Activated CD4-positive, alpha-beta T cell treated with anti-CD3 and anti-CD28 coated beads, Interleukin-2, amount 50 U/mL, for 24 hours (primary cell): Measurements from ENCODE around the gene VSTM2L.

Experiments used
- DNase-seq, 2 donors: peaks; one replicate each; pipeline ENCODE4 v3.0.0-alpha.2; 2020; ENCODE audit warnings: low read depth in 1 of 2, low spot score in 1 of 2

Gene VSTM2L

DNA sequence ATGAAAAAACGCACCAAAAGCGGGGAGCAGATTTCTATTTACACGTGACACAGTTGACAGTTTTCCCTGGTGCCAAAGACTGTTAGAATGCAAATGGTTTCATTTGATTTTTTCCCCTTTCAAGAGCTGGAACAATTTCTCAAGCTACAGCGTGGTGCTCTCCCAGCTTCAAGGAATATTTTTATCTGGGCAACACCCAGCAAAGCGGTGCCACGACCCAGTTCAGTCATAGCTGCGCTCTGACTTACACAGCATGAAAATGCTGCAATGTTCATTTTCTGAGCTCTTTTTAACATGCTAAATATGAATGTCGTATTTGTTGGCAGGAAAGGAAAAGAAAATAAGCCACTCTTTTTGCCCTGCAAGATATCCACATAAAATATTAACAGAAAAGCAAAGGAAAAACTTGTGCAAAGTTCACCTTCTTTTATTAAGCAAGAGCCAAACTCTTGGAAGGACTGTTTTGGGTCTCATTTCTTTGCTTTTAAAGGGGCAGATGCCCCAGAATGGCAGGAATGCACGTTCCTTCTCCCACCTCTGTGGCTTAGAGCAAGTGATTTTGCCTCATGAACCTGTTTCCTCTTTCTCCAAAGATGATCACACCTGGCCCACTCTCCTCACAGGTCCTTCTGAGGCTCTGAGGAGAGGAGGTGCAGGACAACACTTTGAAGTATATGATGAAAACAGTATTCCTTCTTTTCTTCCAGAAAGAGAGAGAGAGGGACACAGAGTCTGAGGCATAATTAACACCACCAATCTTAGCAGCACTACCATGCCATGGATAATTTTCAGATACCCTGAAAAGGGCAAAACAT, 83.3 kb downstream of the VSTM2L start:
- no peak for DNase-seq

DNA sequence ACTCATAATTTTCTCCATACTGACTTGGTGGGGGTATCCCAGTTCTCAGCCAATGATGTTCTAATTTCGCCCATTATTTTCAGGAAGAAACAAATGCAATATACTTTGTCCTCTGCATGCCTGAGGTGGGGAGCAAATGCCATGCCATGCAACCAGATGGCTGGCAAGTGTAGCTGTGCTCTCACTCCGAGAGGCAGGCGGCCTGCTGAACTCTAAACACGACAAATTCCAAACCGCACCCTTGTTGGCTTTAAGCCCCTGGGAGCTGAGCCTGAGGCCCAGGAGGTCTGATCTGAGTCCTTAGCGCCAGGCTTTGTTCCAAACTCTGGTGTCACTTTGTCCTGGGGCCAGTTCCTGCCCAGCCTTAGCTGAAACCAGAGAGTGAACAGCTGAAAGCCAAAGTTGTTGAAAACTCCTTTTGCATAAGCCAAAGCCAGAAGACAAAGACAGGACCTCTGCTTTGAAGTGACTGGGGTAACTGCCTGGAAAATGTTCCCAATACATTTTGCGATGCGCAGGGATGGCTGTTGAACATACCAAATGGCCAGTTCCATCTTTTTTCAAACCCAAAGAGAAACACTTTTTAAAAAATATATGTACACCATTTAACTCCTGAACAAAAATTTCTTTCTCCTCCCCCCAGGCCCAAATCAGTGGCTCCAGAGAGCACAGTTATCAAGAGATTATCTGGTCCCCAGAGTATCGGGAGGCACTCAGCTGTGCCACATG, 84.1 kb downstream of the VSTM2L start:
- DNase-seq, result no peak

DNA sequence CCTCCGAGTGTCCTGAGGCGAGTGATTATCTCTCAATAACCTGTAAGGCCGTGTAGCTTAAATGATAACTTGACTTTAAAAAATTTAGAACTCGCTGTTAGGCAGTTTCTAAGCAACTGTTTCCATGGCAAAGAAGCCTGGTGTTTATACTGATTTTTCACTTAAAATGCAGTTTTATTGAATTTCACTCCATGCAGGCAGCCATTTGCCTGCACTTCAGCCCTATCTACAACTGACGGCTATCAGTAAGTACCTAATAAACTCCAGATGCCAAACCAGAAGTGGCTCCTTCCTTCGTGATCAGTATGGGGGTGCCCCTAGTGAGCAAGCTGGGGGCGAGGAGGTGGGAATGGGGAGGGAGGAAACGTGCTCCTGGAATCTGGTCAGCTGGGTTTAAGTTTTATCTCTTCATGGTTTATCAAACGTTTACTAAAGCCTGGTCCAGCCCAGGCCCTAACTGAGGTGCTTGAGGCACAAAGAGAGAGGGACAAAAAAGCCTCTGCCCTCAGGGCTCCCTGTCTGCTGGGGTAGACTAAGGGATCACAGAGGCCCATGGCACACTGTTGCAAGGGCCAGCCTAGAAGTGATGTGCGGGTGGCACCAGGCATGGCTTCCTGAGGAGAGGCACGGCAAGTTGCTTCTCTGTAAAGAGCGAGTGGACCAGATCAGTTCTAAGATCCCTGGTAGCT, 84.8 kb downstream of the VSTM2L start:
- DNase-seq, result no peak

DNA sequence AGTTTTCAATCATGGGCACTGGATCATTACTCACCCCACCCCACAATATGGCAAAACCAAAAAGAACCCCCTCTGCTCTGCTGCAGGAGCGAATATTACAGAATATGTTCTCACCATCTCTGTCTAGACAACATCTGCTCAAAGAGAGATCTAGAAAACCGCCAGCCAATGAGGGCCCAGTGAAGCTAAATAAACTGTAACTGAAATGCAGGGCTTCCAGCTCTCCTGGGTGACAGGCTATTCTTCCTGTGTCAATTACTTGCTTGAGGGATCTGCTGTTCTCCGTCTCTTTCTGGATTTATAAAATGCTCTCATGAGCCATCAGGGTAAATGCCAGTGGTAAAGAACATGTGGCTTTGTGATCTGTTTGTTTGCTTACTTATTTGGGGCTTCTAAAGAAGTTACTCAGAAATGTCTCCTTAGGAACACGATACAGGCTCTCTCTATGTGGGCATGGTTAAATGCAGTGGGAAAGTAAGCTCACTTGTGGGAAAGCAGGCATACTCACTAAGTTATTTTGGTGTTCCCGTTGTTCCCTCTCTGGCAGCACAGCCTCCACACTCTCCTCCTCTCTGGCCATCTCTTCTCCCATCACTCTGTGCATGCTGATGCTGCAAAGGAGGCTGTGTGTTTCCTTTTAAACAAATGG, 85.5 kb downstream of the VSTM2L start:
- DNase-seq, result no peak

DNA sequence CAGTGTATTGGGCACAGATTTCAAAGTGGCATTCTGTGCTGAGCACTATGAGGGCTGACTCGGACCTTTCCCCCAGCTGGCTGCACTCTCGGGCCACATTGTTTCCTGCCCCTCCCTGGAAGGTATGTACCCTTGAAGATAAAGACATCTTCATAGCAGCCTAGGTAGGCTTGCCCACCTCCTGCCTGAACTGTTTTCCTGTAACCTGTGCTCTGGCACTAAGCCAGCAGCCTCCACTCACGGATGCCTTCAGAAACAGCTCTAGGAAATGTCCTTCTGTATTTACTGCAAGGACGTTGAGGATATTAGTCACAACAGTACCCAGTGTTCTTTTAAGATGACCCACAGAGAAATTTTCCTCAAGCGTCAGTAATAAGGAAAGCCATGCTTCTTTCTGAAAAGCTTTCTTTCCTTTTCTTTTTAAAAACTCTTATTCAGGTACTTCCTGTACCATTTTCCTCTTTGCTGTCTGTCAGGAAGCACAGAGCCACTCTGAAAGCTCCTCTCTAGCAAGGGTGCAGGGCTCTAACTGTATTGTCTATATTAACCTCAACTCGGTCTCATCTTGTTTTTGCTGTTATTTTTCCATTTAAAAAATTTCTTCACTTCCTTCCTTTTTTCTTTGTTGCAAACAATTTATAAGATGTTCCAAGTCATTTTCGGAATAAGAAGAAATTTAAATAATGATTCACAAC, 86.8 kb downstream of the VSTM2L start:
- no peak for DNase-seq

DNA sequence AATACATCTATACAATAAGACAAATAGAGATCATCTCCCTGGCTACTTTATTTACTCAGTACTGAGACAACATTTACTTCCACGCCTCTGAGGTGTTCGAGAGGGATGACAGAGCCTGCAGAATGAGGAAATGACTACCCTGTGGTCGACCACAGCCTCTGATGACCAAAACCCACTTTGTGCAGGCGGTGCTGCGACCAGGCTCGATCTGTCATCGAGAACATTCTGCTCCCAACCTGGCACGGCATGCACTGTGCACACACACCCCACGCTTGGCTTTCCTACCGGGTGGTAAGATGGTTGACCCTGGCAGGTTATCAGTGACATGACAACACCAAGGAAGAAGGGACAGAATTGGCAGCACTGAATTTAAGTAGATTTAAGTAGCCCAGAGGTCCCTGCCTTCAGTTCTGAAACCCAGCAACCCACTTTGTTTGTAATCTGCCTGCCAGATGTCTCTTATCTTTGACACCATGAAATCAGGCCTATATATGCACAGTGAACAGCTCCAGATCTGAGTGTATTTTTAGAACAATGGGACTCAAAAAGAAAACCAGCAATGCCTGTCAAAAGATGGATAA, 87.7 kb downstream of the VSTM2L start:
- DNase-seq, result peak in 1 of 2 donors; percentile 6

DNA sequence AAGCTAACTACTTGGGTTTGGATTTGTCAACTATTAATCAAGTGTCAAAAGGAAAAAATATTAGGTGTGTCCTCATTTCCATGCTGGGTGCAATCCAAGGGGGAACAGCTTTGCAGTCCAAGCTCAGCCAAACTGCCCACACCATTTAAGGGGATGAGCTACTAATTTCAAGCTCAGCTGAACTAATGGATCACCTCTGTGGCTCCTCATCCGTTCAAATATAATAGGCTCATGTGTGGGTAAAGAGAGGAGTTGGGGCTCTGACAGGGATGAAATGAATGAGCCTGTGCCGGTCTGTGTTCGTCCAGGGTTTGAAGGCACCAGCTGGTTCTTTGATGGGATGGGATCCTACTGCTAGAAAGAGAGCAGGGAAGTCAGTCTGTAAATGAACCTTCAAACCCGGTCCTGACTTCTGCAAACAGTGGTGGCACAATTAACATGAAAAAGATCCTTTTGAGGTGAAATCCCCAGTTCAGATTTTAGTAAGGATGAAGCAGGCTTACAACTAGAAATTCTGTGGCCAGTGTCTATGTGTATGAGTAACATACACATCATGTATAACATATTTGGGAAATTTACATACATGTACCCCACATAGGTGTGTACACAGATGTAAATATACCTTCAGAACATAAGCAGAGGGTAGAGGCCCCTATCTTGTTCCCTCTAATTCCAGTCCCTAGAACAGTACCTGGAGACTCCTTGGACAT, 88.4 kb downstream of the VSTM2L start:
- DNase-seq, result no peak

DNA sequence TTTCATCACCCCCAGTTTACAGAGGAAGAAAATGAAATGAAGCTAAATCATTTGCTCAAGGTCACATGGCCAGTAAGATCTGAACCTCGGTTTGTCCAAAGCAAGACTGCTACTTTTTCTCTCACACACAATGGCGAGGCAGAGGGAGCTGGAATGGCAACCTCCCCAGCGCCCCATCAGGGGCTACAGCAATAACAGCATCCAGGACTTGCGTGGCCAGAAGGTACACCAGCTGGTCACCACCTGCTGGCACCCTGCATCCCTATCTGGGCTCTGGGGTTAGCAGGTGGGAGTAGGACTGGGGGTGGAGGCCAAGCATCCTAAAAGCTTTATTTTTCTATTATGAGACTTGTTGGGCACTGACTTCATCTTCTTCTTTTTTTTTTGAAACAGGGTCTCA, 89.0 kb downstream of the VSTM2L start:
- DNase-seq, result no peak

DNA sequence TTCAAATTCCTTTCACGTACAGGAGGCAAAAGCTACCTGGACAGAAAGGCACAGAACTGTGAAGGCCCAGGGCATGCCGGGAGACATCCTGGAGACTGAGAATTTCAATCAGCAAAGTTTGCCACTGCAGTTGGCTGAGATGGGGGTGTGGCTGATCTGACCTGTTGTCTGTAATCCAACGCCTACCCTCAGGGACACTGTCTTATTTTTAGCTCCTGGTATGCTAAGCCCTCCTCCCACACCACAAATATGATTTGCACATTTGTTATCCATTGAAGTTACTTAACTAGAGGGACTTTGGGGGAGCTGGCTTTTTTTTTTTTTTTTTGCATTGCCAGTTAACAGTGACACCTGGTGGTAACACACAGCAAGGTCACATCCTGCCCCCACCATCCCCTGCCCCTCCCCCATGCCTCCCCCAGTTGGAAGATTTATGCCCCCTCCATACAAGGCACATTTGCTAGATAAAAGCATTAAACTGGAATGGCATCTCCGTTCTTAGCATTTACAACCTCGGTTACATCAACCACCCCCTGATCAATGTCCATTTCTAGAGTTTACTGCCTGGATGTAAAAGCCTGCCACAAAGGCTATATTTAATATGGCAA, 90.0 kb downstream of the VSTM2L start:
- no peak for DNase-seq

DNA sequence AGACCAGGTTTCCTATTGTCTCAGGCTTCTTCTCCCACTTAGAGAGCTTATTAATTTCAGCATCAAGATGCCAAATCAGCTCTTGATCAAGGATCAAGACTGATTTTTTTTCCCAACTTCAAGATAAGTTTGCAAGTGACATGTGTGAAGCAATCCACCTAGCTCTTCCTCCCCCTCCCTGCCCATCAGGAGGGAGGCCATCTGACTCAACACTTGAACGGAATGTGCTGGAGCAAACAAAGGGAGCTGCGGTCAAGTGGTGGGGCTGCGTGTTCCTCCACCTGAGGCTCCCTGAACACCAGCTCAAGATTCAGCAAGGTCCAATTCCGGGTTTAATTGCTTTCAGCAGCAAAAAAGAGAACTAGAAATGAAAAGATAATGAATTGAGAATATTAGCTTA, 91.6 kb downstream of the VSTM2L start:
- DNase-seq, result no peak
